HuH-7 (cell line): Measurements from ENCODE around the gene TBC1D10B.

ENCODE experiments used
- DNase-seq: peaks from one replicate; pipeline ENCODE4 v3.0.0; 2011; ENCODE audit warnings: low spot score

The TBC1D10B gene

GRCh38 chr16:30372038-30372712, 1.9 kb upstream of the TBC1D10B start:
- no peak for DNase-seq

DNA sequence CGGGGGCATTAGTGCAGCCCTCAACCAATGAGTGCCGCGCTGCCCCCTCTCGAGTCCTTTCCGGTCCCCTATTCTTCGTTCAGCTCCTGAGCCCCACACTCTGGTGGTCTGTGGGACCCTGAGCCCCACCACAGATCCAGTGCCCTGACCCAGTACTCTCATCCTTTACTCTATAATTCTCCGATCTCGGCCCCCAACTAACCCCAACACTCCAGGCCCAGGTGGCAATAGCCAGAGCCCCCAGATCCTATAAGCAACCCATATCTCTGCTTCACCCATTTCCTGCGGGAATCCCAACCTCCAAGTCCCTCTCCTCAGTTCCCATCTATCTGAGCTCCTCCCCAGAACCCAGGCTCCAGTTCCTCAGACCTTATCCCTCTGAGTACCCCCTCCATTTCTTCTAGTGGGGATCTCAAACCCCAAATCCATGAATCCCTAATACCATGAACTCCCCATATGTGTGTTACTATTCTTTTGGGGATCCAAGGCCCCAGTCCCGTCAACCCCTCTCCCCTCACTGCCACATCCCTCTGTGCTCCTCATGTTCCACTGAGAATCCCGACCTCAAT, 1.0 kb upstream of the TBC1D10B start:
- no peak for DNase-seq

DNA sequence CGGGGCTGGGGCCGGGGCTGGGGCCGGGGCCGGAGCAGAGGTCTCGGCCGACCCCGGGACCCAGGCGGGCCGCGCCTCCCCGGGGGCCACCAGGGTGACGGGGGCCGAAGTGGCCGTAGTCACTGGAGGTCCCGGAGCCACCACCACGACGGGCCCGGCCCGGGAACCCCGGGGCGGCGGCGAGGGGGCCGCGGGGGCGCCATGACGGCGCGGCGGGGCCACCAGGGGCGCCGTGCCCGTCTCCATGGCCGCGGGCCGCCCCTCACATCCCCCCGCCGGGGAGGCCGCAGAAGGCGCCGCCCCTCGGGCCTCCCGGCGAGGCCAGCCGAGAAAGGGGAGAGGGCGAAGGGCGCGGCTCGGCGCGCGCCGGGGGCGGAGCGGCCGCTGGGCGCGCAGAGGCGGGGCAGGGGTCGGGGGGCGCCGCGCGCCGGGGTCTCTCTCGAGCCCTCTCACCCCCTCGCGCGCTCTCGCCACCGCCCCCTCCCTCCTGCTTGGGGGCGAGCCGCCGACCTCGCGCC, 297 bp downstream of the TBC1D10B start:
- no peak for DNase-seq

GRCh38 chr16:30369091-30369937, 980 bp downstream of the TBC1D10B start:
- DNase-seq, result no peak

DNA sequence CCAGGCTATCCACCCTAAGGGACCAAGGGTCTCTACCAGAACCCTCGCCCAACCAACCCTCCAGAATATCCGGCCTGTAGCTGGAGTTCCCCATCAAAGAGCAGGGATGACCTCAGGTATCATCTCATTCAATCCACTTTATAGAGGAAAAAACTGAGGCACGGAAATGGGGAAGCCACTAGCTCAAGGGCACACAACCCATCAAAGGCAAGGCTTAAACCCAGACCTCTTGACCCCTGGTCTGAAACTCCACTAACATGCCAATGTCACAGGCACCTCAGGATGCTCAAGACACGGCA, 1.6 kb downstream of the TBC1D10B start:
- DNase-seq, result no peak

GRCh38 chr16:30368122-30368791, 2.0 kb downstream of the TBC1D10B start:
- DNase-seq, result no peak

GRCh38 chr16:30367349-30368009, 2.8 kb downstream of the TBC1D10B start:
- no peak for DNase-seq

DNA sequence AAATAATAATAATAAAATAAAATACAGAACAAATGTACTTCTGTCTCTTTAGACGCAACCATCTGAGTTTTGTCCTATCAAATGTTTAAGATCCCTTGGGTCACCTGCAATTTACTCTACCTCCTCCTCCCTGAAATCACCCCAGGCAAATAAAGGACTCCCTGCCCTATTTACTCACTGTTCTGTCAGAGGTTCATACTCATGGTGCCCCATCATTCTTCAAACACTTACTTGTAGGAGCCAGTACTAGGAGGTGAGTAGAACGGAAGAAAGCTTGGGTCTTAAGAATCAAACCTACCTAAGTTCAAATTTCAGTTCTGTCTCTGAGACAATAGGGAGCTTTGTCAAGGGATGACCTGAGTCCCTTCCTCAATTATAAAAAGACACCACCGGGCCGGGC, 3.8 kb downstream of the TBC1D10B start:
- no peak for DNase-seq

DNA sequence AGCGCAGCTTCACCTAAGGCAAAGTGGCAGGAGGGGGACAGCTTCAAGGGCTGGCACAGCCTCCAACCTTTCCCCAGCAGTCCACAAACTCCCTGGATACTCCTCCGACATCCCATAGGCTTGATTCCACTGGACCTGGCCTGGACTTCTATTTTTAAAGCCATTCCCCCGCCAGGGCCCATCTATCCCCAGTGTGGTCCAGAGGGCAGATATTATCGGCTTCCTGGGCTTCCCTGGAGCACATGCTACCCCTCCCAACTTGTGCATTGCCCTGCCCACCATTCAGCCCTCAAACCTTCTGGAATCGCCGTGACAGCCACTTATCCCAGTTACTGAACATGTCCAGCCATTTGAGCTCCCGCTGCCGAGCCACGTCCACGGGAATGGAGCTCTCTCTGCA, 5.1 kb downstream of the TBC1D10B start:
- DNase-seq, result no peak

GRCh38 chr16:30361180-30361579, 9.1 kb downstream of the TBC1D10B start:
- DNase-seq, result no peak

GRCh38 chr16:30359871-30360170, 10.5 kb downstream of the TBC1D10B start:
- no peak for DNase-seq

DNA sequence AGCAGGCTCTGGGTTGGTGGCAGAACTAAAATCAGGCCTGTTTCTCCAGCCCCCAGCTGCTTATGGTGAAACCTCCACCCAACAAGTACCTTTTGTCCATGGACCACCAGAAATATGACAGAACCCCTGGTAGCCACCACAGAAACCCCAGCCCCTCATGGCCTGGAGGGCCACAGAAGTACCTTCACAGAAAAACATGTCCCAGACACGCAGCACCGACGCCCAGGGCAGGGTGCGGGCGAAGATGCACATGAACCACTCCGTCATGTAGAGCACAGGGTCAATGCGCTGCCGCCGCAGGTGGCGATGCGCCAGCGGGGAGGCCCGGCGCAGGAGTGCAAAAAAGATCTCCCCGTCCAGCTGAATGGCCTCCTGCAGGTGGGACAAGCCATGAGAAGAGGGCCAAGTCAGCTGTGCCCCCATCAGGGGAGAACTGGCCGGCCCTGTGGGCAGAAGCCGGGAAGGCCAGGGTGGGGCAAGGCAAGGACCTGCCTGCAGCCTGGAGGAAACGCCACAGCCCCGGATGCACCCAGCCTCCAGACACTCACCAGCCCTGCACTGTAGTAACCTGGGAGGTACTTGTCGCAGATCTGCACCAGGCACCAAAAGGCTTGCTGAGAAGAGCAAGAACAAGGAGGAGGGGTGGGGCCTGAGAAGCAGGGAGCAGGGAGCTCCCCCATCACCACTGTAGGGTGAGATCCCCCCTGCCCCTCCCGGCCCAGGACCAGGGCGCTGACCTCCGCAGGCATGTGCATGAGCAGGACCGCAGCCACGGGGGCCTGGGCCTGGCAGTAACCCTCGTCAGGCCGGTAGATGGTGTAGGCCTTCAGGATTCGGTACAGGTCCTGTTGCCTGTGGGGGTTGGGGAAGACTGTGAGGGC, 11.1 kb downstream of the TBC1D10B start:
- DNase-seq, result no peak

- no peak for DNase-seq
Measured at GRCh38 chr16:30358577-30358936, 11.7 kb downstream of the TBC1D10B start.

GRCh38 chr16:30357715-30358576, 12.3 kb downstream of the TBC1D10B start:
- DNase-seq, result no peak

GRCh38 chr16:30357085-30357714, 13.1 kb downstream of the TBC1D10B start:
- DNase-seq, result no peak

- no peak for DNase-seq
Measured at GRCh38 chr16:30356401-30357084, 13.8 kb downstream of the TBC1D10B start.

GRCh38 chr16:30355954-30356308, 14.4 kb downstream of the TBC1D10B start:
- DNase-seq, result no peak

GRCh38 chr16:30355144-30355953, 14.9 kb downstream of the TBC1D10B start, which contains the start of gene CD2BP2:
Gene CD2BP2 (minus strand): TSS chr16:30355308. CDS start chr16:30354681, 627 bp downstream.
- peak; percentile 96 for DNase-seq
